SK-MEL-5 (cell line): ENCODE results near the gene ZAR1. TPM values are rescaled to one million over a fixed set of nuclear protein-coding genes. Genes with fewer than 3 reads are reported as not detected.

Source experiments
- DNase-seq: peaks from one replicate; pipeline ENCODE4 v3.0.0-alpha.2; 2016; ENCODE audit warnings: low read depth, low spot score
- in situ Hi-C: cut with HindIII; loops from 2 replicates; pipeline ENCODE4 v1.10.0; 2016; ENCODE audit warnings: low sequenced_read_pairs, high pct_unique_total_duplicates, low pct_unique_long_range_greater_than_20kb
- total RNA-seq: library from RNA; depleted of rRNA; stranded (reverse); fragments of >200 nt; shearing (Covaris generic); gene quantifications from 2 replicates; pipeline ENCODE4 v1.2.3, GENCODE V29; 2014; rRNA removed

Gene ZAR1
- total RNA-seq, 1 experiment from 2014 or later, result not detected

GRCh38 chr4:48539597-48539996, 49.5 kb downstream of the ZAR1 start:
- in situ Hi-C loops, result no loop called here
- DNase-seq, result no peak

- in situ Hi-C loops, result no loop called here
- DNase-seq, result no peak
These were observed 52.8 kb downstream of the ZAR1 start for GRCh38 chr4:48542888-48543287.

GRCh38 chr4:48543796-48544195, 53.7 kb downstream of the ZAR1 start:
- no peak for DNase-seq

More at GRCh38 chr4:48543796-48544195, 53.7 kb downstream of the ZAR1 start:
- in situ Hi-C loops, result no loop called here

Other genes with a start within 250 kb of the ZAR1 start
- 2.2 and 2.9 TPM in 2 replicates for gene TEC, start 220.4 kb upstream of the ZAR1 start, total RNA-seq
- 22.0 and 36.6 TPM in 2 replicates for gene SLAIN2, start 148.7 kb upstream of the ZAR1 start, total RNA-seq
- 0.32 TPM in 1 of 2 replicates, not detected in the other for gene SLC10A4, start 6.9 kb upstream of the ZAR1 start, total RNA-seq